ENCODE results near the gene C4A. TPM values are rescaled to one million over a fixed set of nuclear protein-coding genes. Genes with fewer than 3 reads are reported as not detected.

Gene C4A
- total RNA-seq, 4 donors from 2014 or later: 4.0 to 10.2 (median 5.3) TPM

DNA sequence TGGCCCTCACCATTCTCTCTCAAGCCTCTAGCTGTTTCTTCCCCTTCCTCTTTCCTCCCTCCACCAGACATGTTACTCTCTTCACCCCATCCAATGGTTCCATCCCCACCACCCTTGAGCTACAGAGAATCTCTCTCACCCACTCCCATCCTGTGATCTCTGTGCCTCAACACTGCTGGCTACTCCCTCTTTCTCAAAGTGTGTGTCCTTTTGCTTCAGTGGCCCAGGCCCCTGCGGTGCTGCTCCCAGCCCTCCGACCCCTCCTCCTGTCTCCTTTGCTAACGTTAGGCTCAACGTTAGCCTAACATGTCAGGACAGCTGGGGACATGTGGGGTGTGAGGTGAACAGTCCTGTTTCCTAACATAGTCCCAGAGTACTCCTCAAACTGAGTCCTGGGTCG is 29.0 kb upstream of the C4A start:
- TF ChIP-seq POLR2A (IDR thresholded peaks at IDR 0.05): no peak
- no peak for TF ChIP-seq POLR2AphosphoS5 (IDR thresholded peaks at IDR 0.05)
- TF ChIP-seq, protein P1, sequence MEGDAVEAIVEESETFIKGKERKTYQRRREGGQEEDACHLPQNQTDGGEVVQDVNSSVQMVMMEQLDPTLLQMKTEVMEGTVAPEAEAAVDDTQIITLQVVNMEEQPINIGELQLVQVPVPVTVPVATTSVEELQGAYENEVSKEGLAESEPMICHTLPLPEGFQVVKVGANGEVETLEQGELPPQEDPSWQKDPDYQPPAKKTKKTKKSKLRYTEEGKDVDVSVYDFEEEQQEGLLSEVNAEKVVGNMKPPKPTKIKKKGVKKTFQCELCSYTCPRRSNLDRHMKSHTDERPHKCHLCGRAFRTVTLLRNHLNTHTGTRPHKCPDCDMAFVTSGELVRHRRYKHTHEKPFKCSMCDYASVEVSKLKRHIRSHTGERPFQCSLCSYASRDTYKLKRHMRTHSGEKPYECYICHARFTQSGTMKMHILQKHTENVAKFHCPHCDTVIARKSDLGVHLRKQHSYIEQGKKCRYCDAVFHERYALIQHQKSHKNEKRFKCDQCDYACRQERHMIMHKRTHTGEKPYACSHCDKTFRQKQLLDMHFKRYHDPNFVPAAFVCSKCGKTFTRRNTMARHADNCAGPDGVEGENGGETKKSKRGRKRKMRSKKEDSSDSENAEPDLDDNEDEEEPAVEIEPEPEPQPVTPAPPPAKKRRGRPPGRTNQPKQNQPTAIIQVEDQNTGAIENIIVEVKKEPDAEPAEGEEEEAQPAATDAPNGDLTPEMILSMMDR (IDR thresholded peaks at IDR 0.05): no peak
- no peak for TF ChIP-seq EP300 (IDR thresholded peaks at IDR 0.05)
- Histone ChIP-seq H3K4me3 (no peak overlapping the region), H3K27ac (no peak overlapping the region), H3K4me1 (peaks cover 5% of the 10 kb centered on the region), H3K9me3 (no peaks in the 10 kb centered on the region), H3K27me3 (no peaks in the 10 kb centered on the region), H3K36me3 (peaks cover 65% of the 10 kb centered on the region)
- WGBS: 72% methylated on average over 5 of the region's 5 CpGs
- DNase-seq (ENCODE audit: low spot score in 2 of 2): no peak

DNA sequence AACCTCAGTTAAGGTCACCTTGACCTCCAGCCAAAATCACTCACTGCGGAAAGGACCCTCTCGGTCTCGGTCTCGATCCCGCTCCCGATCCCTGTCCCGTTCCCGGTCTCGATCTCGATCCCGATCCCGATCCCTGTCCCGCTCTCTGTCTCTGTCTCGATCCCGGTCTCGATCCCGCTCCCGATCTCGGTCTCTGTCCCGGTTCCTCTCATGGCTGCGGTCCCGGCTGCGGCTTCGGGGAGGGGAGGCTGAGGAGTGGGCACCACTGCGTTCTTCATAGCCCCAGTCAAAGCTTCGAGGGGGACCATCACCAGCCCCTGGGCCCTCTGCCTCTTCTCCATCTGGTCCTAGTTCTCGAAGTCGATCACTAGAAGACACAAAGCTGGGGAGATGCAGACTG is 27.3 kb upstream of the C4A start:
- H3K27me3 ChIP-seq: no peaks in the 10 kb centered on the region
- 94% methylated on average over 28 of the region's 28 CpGs for WGBS
- no peaks in the 10 kb centered on the region for H3K9me3 ChIP-seq
- peaks cover 65% of the 10 kb centered on the region for H3K36me3 ChIP-seq
- peaks cover 15% of the 10 kb centered on the region for H3K4me1 ChIP-seq
- no peak for DNase-seq (ENCODE audit: low spot score in 2 of 2)
- H3K27ac ChIP-seq: no peak overlapping the region
- H3K4me3 ChIP-seq: no peak overlapping the region
- TF ChIP-seq POLR2AphosphoS5 (IDR thresholded peaks at IDR 0.05) (no peak), EP300 (IDR thresholded peaks at IDR 0.05) (no peak), POLR2A (IDR thresholded peaks at IDR 0.05) (no peak)
- TF ChIP-seq, protein P1 (IDR thresholded peaks at IDR 0.05): no peak

DNA sequence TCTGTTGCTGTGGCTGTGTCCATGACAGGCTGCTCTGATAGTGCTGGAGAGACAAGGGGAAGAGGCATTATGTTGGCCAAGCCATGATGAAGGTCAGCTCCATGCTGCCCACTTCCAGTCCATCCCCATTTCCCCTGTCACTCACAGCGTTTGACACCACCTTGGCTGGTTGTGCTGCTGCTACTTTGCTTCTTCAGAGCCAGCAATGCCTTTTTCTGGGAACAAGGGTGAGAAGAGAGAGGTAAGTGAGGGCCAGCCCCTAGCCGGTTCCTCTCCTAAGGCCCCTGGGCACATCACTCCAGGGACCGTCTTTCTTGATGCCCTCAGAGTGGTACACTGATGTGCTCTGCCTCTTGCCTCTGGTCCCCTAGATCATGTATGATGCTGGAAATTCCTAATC is 25.1 kb upstream of the C4A start:
- 91% methylated on average over 3 of the region's 3 CpGs for WGBS
- Histone ChIP-seq H3K36me3 (peaks cover 69% of the 10 kb centered on the region), H3K4me3 (no peak overlapping the region), H3K4me1 (peaks cover 24% of the 10 kb centered on the region), H3K27me3 (no peaks in the 10 kb centered on the region), H3K9me3 (no peaks in the 10 kb centered on the region), H3K27ac (no peak overlapping the region)
- DNase-seq (ENCODE audit: low spot score in 2 of 2): no peak
- TF ChIP-seq POLR2AphosphoS5 (IDR thresholded peaks at IDR 0.05): no peak
- no peak for TF ChIP-seq EP300 (IDR thresholded peaks at IDR 0.05)
- TF ChIP-seq, protein P1 (IDR thresholded peaks at IDR 0.05): no peak
- TF ChIP-seq POLR2A (IDR thresholded peaks at IDR 0.05): no peak

DNA sequence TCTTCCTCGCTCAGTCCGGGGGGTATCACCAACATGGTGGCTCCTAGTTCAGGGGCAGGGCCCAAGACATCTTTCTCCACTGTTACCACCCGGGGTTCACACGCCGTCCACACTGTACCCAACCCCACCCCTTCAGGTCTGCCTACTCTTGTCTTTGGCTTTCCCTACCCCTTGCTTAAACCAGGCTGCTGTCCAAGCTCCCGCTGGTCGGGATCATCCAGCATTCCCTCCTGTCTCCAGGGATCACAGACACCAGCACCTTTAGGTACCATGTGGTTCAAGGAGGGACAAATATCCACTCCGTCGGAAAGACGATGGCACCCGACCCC is 23.5 kb upstream of the C4A start:
- Histone ChIP-seq H3K4me3 (peak overlapping the region; percentile 84), H3K27me3 (no peaks in the 10 kb centered on the region), H3K4me1 (peaks cover 24% of the 10 kb centered on the region), H3K9me3 (no peaks in the 10 kb centered on the region), H3K27ac (peak overlapping the region; percentile 83), H3K36me3 (peaks cover 69% of the 10 kb centered on the region)
- WGBS: 11% methylated on average over 11 of the region's 11 CpGs
- no peak for DNase-seq (ENCODE audit: low spot score in 2 of 2)
- TF ChIP-seq, protein P1 (IDR thresholded peaks at IDR 0.05): no peak
- TF ChIP-seq POLR2A (IDR thresholded peaks at IDR 0.05): no peak
- TF ChIP-seq EP300 (IDR thresholded peaks at IDR 0.05): no peak
- TF ChIP-seq POLR2AphosphoS5 (IDR thresholded peaks at IDR 0.05): no peak

DNA sequence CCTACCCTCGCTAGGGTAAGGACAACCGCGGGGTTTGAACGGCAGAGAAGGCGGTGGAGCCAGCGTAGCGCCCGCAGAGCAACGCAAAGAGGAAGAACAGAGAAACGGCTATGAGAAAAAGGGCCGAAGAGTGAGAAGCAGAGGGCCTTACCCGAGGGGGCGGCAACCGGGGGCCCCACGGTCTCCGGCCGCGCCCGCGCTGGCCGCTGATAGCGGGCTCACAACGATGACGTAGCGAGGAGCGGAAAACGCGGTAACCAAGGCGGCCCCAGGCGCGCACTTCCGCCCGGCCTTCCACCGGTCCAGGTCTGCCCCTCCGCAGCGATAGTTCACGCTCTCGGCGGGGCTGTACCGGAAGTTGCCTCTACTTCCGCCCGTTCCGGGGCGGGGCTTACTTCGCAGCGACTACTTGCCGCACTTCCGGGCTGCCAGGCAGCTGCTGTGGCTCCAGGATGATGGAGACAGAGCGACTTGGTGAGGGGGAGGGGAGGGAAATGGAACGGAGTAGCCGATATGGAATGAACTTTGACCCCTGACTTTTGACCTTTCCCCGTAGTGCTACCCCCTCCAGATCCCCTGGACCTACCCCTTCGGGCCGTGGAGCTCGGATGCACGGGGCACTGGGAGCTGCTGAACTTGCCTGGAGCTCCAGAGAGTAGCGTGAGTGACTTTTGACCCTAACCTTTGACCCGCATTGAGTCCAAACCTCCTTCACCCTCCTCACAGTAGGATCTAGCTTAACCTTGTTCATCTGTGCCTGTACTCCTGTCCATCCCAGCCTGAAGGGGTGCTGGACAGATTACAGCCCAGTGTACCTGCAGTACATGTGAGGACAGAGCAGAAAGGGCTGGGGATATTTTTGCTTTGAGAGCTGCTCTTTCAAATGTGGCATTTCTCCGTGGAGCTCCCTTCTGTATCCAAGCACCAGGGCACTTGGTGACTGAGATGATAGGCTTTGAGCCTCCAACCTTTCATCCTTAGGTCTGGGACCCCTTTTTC is 22.8 kb upstream of the C4A start, which contains the start of the genes NELFE and SKIC2:
NELFE (minus strand) TSS at position 231 of the 999 bp plus-strand sequence. CDS start 525 bp downstream, outside the sequence.
SKIC2 (plus strand) TSS at position 435 of the 999 bp plus-strand sequence; CDS start at position 453, 18 bp downstream.
- DNase-seq (ENCODE audit: low spot score in 2 of 2): peak; percentile 98 to 99
- Histone ChIP-seq H3K4me3 (peak within 1 kb of the TSS; percentile 84), H3K27me3 (no peaks in the 10 kb centered on the region), H3K36me3 (peaks cover 69% of the 10 kb centered on the region), H3K27ac (peak within 1 kb of the TSS; percentile 83), H3K9me3 (no peaks in the 10 kb centered on the region), H3K4me1 (peaks cover 24% of the 10 kb centered on the region)
- peak in 2 of 3 donors; percentile 77 to 97 for TF ChIP-seq POLR2AphosphoS5 (IDR thresholded peaks at IDR 0.05)
- no peak for TF ChIP-seq EP300 (IDR thresholded peaks at IDR 0.05)
- TF ChIP-seq, protein P1 (IDR thresholded peaks at IDR 0.05): no peak
- peak in 1 of 2 donors; percentile 57 for TF ChIP-seq POLR2A (IDR thresholded peaks at IDR 0.05)
- 1% methylated on average over 26 of the region's 59 CpGs for WGBS

All from suprapubic skin (tissue), 4 donors.